Neural crest cell (in vitro differentiated cells): ENCODE data around the gene CLIC3. TPM values are rescaled to one million over a fixed set of nuclear protein-coding genes. Genes with fewer than 3 reads are reported as not detected.

Experiments
- DNase-seq: peaks from one replicate; pipeline ENCODE4 v3.0.0; 2021; ENCODE audit warnings: low read depth, mixed read lengths, low spot score
- H3K27ac Mint-ChIP-seq: one replicate; pipeline ENCODE4 v1.8.0; 2021; ENCODE audit warnings: mild to moderate bottlenecking, mixed read lengths; ENCODE audit not compliant: unreplicated experiment
- H3K27me3 Mint-ChIP-seq: 2 replicates; pipeline ENCODE4 v1.8.0; 2021; ENCODE audit warnings: low read depth, mild to moderate bottlenecking, mixed read lengths
- H3K36me3 Mint-ChIP-seq: 2 replicates; pipeline ENCODE4 v1.8.0; 2021; ENCODE audit warnings: low read depth, mild to moderate bottlenecking, mixed read lengths
- H3K4me1 Mint-ChIP-seq: 2 replicates; pipeline ENCODE4 v1.8.0; 2021; ENCODE audit warnings: mixed read lengths
- H3K4me3 Mint-ChIP-seq: one replicate; pipeline ENCODE4 v1.8.0; 2021; ENCODE audit warnings: mild to moderate bottlenecking, mixed read lengths
- H3K9me3 Mint-ChIP-seq: 2 replicates; pipeline ENCODE4 v1.8.0; 2021; ENCODE audit warnings: mixed read lengths
- total RNA-seq: library from RNA; stranded (reverse); gene quantifications from 2 replicates; pipeline ENCODE4 v1.2.1, GENCODE V29; 2021
- TF ChIP-seq, protein P1 (sequence below): fragments of 200-600 bp; sonication (generic); conservative IDR thresholded peaks from 2 replicates; pipeline ENCODE4 v1.5.0; 2021; ENCODE audit warnings: antibody characterized with exemption, mild to moderate bottlenecking

CLIC3 gene
- total RNA-seq, 1 donor from 2014 or later, result not detected

DNA sequence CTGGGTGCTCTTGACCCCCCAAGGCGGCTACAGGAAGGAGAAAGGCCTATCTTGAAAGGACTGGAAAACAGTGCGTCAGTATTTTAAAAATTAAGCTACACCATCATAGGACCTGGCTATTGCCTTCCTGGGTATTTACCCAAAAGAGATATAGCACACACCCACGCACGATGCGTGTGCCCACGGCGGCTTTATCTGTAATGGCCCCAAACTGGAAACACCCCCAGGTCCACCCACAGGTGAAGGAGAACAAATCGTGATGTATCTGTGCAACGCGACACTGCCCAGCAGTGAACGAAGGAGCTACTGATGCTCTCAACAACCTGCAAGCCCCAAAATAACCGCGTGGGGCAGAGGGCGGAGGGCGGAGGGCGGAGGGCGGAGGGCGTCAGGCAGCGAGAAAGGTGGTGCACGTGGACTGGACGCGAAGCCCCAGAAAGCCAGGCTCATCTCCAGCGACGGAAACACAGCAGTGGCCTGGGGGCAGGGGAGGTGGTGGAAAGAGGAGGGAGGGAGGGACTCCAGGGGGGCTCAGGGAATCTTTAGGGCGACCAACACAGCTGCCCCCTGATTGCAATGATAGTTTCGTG lies 31.4 kb downstream of the CLIC3 start:
- no peak for DNase-seq
- Mint-ChIP-seq H3K27ac (no peak overlapping the region), H3K27me3 (no peaks in the 10 kb centered on the region), H3K4me3 (no peak overlapping the region), H3K4me1 (peaks cover 16% of the 10 kb centered on the region), H3K36me3 (no peaks in the 10 kb centered on the region), H3K9me3 (no peaks in the 10 kb centered on the region)
- TF ChIP-seq, protein P1, sequence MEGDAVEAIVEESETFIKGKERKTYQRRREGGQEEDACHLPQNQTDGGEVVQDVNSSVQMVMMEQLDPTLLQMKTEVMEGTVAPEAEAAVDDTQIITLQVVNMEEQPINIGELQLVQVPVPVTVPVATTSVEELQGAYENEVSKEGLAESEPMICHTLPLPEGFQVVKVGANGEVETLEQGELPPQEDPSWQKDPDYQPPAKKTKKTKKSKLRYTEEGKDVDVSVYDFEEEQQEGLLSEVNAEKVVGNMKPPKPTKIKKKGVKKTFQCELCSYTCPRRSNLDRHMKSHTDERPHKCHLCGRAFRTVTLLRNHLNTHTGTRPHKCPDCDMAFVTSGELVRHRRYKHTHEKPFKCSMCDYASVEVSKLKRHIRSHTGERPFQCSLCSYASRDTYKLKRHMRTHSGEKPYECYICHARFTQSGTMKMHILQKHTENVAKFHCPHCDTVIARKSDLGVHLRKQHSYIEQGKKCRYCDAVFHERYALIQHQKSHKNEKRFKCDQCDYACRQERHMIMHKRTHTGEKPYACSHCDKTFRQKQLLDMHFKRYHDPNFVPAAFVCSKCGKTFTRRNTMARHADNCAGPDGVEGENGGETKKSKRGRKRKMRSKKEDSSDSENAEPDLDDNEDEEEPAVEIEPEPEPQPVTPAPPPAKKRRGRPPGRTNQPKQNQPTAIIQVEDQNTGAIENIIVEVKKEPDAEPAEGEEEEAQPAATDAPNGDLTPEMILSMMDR, result no peak

DNA sequence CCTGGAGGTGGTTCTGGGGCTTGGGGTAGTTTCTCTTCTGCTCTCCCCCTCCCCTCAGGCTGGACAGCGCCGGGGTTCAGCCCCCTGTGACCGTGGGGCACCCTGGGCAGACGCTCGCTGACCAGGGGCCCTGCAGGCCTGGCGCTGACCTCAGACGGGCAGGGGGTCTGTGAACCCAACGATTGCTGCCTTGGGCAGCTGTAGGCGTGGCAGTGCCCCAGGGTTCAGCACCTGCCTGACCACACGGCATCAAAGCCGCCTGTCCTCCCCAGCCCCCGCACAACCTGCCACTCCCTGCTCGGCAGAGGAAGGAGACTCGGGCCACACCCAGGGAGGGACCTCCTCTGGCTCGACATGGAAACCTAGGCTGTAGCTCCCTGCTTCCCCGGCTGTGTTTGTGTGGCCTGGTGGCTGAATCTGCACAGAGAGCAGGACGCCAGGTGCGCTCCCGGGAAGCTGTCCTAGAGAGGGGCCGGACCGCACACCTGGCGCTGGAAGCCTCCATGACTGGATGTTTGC lies 32.1 kb downstream of the CLIC3 start:
- no peaks in the 10 kb centered on the region for H3K9me3 Mint-ChIP-seq
- no peaks in the 10 kb centered on the region for H3K27me3 Mint-ChIP-seq
- no peaks in the 10 kb centered on the region for H3K36me3 Mint-ChIP-seq
- peaks cover 16% of the 10 kb centered on the region for H3K4me1 Mint-ChIP-seq
- H3K4me3 Mint-ChIP-seq, result no peak overlapping the region
- no peak for DNase-seq
- TF ChIP-seq, protein P1, result no peak
- H3K27ac Mint-ChIP-seq, result no peak overlapping the region

DNA sequence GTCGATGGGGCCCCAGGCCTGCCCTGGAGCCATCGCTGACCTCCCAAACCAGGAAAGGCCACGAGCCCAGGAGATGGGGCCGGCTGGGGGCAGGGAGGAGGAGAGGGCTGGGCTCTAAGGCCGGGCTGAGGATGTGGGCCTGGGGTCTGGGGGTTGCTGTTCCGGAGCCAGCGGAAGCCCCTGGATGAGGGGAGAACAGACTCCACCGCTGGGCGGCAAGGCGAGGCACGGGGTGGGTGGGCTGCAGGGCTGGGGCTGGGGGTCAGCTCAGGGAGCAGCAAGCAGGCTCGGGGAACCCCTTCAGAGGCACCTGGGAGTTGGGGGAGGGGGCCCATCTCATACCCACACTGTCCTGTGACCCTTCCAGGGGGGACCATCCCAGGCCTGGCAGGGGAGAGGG lies 32.6 kb downstream of the CLIC3 start:
- TF ChIP-seq, protein P1, result no peak
- no peaks in the 10 kb centered on the region for H3K9me3 Mint-ChIP-seq
- no peak overlapping the region for H3K4me3 Mint-ChIP-seq
- no peaks in the 10 kb centered on the region for H3K36me3 Mint-ChIP-seq
- H3K27me3 Mint-ChIP-seq, result no peaks in the 10 kb centered on the region
- no peak for DNase-seq
- no peak overlapping the region for H3K27ac Mint-ChIP-seq
- H3K4me1 Mint-ChIP-seq, result peaks cover 16% of the 10 kb centered on the region

DNA sequence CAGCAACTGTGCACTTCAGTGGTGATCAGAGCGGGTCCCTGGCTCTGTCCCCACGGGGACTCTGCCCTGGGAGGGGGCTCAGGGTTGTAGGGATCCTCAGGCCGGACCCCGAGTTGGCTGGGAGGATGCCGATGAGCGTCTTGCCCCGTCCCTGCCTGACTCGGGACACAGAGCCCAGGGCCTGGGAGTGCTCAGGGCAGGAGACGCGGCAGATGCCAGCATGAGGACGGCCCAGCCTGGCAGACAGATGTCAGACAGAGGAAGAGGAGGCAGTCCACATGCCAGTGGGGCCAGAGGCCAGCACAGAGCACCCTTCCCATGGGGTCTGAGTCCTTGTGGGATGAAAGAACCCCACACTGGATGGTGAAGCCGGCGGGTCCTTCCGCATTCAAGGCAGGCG lies 33.0 kb downstream of the CLIC3 start:
- H3K9me3 Mint-ChIP-seq, result no peaks in the 10 kb centered on the region
- H3K4me1 Mint-ChIP-seq, result peaks cover 16% of the 10 kb centered on the region
- no peak overlapping the region for H3K27ac Mint-ChIP-seq
- TF ChIP-seq, protein P1, result no peak
- DNase-seq, result no peak
- H3K27me3 Mint-ChIP-seq, result no peaks in the 10 kb centered on the region
- H3K36me3 Mint-ChIP-seq, result no peaks in the 10 kb centered on the region
- no peak overlapping the region for H3K4me3 Mint-ChIP-seq

DNA sequence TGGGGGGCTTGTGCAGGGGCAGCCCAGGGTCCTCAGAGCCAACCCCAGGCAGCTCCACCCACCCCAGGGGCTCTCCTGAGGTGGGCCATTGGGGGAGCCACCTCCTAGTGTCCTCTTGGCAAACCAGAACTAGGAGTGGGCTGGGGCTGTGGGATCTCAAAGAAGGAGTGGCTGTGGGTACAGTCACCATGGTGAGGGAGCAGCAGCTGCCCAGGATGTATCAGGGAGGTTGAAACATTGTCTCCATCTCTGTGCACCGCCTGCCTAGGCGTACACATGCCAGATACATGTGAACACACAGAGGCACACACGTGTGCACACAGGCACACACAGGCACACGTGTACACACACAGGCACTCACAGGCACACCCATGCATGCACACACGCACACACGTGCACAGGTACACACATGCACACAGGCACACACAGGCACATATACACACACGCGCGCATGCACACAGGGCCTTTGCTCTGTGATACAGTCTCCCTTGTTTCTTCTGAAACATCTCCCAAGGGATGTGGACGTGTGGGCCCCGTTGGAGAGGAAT lies 33.6 kb downstream of the CLIC3 start:
- no peak for DNase-seq
- no peak overlapping the region for H3K4me3 Mint-ChIP-seq
- no peaks in the 10 kb centered on the region for H3K27me3 Mint-ChIP-seq
- H3K9me3 Mint-ChIP-seq, result no peaks in the 10 kb centered on the region
- TF ChIP-seq, protein P1, result no peak
- H3K4me1 Mint-ChIP-seq, result peaks cover 16% of the 10 kb centered on the region
- H3K36me3 Mint-ChIP-seq, result no peaks in the 10 kb centered on the region
- peak overlapping the region; percentile 57 for H3K27ac Mint-ChIP-seq
